Activated naive CD4-positive, alpha-beta T cell treated with Interleukin-2 at 50 U/mL for 16 hours (primary cell): ENCODE data around the gene APOB.

Source experiments
- DNase-seq: peaks from one replicate; pipeline ENCODE4 v3.0.0-alpha.2; 2020

The APOB gene

GRCh38 chr2:20977520-20978180 lies 66.2 kb downstream of the APOB start:
- DNase-seq: no peak

GRCh38 chr2:20976527-20976926 lies 67.3 kb downstream of the APOB start:
- no peak for DNase-seq

- DNase-seq: no peak
These were observed 70.9 kb downstream of the APOB start for GRCh38 chr2:20972792-20973565.

- DNase-seq: no peak
These were observed 71.8 kb downstream of the APOB start for GRCh38 chr2:20972110-20972509.

- no peak for DNase-seq
These were observed 73.8 kb downstream of the APOB start for GRCh38 chr2:20970068-20970467.

GRCh38 chr2:20966061-20966595 lies 77.7 kb downstream of the APOB start:
- DNase-seq: no peak

GRCh38 chr2:20965221-20965620 lies 78.7 kb downstream of the APOB start:
- DNase-seq: no peak

GRCh38 chr2:20963867-20964266 lies 80.0 kb downstream of the APOB start:
- no peak for DNase-seq

GRCh38 chr2:20962939-20963557 lies 80.8 kb downstream of the APOB start:
- peak; percentile 68 for DNase-seq

GRCh38 chr2:20961858-20962257 lies 82.0 kb downstream of the APOB start:
- no peak for DNase-seq

- no peak for DNase-seq
These were observed 83.9 kb downstream of the APOB start for GRCh38 chr2:20960003-20960402.

- DNase-seq: no peak
These were observed 84.6 kb downstream of the APOB start for GRCh38 chr2:20959252-20959651.

GRCh38 chr2:20957788-20958525 lies 85.9 kb downstream of the APOB start:
- no peak for DNase-seq

- DNase-seq: no peak
These were observed 88.4 kb downstream of the APOB start for GRCh38 chr2:20955277-20956026.

GRCh38 chr2:20953146-20953824 lies 90.6 kb downstream of the APOB start:
- DNase-seq: no peak
